Measurements from ENCODE around the gene FGFR1OP2.
A peak's percentile ranks its signal among the peaks of the same experiment; 100 is the strongest.
"Not testable (repeated sequence)": the region's sequence is repeated elsewhere in the genome, so short reads cannot be mapped to it uniquely, and the experiment has no call there.

FGFR1OP2 gene

DNA sequence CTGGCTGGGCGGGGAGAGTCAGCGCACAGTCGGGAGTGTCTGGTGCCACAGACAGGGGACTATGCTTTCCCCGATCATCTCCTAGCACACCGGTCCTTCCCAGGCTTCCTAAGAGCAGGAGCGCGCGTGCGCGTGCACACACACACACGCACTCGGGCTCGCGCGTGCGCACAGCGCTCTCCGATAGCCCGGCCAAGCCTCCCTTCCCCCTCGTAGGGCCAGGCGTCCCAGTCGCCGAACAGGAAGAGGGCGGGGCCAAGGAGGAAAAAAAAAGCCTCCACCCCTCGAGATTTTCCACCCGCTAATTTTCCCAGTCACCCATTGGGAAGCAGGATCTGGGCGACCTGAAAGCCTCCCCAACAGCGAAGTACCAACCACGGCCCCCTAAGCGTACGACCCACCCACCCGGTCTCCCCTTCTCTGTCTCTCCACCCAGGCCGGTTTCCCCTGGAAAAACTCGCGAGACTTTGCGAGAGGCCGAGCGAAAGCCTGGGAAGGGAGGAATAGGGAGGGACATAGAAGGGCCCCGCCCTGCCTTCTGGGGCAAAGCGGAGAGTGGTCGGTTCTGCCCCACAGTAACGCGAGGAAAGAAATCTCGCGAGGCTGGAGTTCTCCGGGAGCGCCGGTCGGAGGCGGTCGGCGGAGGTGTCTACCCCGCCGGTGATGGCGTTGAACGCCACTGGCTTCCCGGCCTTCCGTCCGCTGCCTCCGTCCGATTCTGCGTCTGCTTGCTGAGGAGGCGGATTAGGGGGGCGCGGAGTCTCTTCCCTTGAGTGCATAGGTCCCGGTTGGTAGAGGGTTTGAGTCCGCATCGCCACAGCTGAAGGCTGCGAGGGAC, at the start of gene FGFR1OP2, which contains the start of gene INTS13:
Gene FGFR1OP2, plus strand, starts transcription at position 608 of the 838 bp plus-strand sequence. CDS start 15,689 bp downstream, outside the sequence.
Gene INTS13, minus strand, starts transcription at position 119 of the 838 bp plus-strand sequence. CDS start 1,178 bp downstream, outside the sequence.
- DNase-seq: peak; percentile 98

DNA sequence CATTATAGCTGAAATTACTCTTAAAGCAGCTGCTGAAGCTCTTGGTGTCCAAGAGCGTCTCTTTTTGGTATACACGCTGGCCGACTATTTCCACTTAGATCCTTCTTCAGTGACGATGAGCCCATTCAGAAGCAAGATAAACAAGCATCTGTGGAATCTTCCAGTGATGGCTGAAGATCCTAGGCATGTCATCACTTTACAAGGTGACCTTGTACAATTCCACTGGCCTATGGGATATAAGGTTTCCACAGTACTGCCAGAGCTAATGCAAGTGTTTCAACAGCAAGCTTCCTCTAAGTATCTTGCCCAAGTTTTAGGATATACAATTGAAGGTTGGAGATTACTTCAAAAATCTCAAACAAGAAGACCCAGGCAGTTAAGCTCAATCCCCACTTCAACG, 47.5 kb upstream of the FGFR1OP2 start:
- no peak for DNase-seq

DNA sequence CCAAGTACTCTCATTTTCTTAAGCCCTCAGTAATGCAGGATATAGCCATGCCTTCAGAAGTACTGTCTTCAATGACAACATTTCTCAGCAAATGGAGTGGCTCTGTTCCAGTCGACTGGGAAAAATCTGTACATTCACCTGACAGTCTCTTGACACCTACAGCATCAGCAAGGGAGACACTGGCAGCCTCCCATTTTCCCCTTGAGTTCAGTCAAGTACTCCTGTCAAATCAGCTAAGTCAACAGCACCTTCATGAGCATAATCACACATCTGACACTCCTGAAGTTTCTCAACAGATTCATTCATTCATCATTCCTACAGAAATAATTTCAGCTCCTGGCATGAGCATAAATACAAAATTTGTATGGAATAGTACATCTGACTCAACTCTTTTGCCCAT, 46.6 kb upstream of the FGFR1OP2 start:
- no peak for DNase-seq

DNA sequence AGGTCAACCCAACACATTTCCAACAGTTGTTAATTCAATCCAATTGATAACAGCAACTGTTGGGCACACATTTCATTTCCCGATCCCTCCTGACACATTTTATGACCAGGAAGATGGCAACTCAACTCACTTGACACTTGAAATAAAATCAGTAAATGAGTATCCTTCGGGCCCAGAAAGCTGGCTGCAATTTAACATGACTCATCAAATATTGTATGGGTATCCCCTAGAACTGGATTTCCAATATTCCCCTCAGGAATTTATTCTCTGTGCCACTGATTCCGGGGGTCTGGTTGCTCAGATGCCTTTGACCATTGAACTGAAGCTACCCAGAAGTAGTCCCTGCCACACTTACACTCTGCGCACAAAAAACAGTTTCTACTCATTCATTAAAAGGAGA, 42.6 kb upstream of the FGFR1OP2 start:
- no peak for DNase-seq

DNA sequence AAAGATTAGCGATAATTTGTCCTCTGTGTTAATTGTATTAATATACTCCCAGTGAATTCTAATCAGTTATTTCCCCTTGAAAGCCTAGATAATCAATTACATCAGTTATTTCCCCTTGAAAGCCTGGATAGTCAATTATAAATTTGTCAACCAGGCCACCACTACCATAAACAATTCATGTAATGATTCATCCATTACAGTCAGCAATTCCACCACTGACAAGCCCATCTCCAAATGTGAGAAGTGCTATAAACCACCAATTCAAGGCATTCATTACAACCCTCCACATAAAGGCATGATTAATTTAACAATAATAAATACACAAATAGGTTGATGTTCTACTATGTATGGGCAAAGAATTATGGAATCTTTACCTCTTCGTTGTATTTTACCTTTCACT, 41.4 kb upstream of the FGFR1OP2 start:
- no peak for DNase-seq

DNA sequence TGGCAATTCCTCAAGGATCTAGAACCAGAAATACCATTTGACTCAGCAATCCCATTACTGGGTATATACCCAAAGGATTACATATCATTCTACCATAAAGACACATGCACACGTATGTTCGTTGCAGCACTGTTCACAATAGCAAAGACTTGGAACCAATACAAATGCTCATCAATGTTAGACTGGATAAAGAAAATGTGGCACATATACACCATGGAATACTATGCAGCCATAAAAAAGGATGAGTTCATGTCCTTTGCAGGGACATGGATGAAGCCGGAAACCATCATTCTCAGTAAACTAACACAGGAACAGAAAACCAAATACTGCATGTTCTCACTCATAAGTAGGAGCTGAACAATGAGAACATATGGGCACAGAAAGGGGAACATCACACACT, 34.9 kb upstream of the FGFR1OP2 start:
- DNase-seq: not testable (repeated sequence)

DNA sequence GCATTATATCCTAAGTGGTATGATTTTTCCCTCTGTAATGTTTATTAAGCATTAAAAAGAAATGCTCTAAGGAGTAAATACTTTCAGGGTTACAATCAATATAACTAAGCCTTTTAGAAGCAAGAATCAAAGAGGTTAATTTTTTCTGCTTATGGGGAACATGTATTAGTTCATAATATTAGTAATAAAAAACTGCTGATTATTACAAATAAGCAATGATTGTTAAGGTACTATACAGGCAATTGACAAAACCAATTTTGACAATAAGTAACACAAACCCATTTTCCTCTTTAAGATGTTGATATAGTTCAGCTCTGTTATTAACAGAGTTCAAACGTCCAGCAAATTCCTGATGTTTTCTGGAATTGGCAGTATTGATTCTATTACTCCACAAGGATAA, 32.2 kb upstream of the FGFR1OP2 start:
- DNase-seq: no peak

DNA sequence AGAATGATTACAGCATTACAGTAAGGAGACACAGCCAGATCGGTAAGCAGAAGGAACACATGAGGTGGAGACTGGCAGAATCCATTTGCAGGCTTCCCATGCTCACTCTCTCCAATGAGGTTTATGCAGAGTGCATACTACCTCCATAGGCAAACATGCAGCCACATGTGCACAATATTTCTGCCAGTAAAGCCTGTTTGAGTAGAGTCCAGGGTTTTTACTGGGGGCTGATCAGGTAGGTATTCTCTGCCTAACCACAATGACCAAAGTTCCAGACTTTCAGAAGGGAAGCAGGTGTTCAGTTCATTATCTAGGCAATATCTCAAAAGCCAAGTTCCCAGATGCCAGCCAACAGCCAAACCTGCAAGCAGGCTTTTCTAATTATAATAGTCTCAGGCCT, 31.6 kb upstream of the FGFR1OP2 start:
- DNase-seq: peak; percentile 67

DNA sequence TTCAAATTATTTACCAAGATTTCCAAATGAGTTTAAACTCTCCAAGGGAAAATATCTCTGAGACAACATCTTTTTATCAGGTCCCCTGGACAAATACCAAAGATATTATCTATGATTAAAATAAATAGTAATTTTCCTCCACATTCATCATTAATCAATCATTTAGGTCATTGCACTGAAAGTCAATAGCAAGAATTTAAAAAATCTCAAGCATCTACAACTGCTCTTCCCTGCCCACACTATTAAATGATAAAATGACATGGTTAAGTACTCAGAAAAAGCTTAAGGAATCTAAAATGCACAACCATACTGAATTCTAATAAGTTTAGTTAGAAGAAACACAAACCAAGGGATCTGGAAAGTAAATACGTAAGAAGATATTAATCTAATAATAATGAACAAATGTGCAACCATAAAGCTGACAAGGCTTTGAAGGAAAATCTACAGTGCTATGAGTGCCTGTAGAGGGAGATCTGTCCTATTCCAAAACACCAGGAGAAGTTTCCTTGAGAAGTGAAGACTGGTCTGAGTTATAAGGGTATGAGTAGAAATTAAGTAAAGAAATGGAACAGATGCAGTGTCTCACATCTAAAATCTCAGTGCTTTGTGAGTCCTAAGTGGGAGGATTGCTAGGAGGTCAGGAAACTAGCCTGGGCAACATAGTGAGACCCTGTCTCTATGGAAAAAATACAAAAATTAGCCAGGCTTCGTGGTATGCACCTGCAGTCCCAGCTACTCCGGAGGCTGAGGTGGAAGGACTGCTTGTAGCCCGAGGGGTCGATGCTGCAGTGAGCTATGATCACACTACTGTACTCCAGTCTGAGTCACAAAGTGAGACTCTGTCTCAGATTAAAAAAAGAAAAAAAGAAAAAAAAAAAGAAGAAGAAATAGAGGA, 19.7 kb upstream of the FGFR1OP2 start:
- no peak for DNase-seq

DNA sequence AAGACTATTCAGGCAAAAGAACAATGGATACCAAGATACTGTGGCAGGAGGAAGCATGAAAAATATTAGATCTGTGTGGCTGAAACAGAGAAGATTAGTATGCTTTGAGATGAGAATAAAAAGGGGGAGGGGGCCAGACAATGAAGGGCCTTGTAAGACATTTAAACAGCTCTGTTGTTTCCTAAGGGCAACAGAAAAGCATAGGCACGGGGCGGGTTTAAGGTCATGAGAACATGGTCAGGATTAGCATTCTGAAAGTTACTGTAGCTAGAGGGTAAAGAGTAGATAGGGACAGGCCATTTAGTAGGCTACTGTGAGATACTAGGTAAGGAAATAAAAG, 19.1 kb upstream of the FGFR1OP2 start:
- DNase-seq: no peak

DNA sequence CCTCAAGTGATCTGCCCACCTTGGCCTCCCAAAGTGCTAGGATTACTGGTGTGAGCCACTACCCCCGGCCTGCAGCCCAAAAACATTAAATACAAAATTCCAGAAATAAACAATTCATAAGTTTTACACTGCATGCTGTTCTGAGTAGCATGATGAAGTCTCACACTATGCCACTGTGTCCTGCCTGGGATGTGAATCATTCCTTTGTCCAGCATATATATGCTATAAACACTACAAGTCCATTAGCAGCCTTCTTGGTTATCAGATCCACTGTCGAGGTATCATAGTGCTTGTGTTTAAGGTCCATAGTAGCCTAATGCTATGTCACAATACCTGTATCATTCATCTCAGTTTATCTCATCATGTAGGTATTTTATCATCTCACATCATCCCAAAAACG, 16.4 kb upstream of the FGFR1OP2 start:
- no peak for DNase-seq

DNA sequence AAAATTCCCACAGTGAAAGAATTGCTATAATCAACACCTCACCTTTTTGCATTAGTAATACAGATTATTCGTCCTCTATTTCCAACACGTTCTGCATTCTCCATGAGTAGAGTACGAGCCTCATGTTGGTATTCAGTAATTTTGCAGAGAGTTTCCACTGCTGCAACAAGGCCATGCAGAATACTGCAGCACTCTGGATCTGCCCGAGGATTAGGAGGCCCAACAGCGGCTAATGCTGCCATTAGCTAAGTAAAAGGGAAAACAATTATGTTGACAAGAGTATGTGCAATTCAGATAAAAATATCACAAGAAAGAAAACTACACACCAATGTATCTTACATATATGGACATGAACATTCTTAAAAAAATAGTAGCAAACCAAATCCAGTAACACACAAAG, 9.6 kb upstream of the FGFR1OP2 start:
- no peak for DNase-seq

DNA sequence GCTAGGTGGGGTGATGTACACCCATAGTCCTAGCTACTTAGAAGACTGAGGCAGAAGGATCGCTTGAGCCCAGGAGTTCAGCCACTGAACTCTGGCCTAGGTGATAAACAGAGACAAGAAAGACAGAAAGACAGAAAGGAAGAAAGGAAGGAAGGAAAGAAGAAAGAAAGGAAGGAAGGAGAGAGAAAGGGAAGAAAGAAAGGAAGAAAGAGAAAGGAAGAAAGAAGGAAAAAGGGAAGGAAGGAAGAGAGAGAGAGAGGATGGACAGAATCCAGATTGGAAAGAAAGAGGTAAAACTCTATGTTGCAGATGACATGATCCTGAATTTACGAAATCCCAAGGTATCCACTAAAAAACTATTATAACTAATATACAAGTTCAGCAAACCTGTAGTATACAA, 8.7 kb upstream of the FGFR1OP2 start:
- no peak for DNase-seq

DNA sequence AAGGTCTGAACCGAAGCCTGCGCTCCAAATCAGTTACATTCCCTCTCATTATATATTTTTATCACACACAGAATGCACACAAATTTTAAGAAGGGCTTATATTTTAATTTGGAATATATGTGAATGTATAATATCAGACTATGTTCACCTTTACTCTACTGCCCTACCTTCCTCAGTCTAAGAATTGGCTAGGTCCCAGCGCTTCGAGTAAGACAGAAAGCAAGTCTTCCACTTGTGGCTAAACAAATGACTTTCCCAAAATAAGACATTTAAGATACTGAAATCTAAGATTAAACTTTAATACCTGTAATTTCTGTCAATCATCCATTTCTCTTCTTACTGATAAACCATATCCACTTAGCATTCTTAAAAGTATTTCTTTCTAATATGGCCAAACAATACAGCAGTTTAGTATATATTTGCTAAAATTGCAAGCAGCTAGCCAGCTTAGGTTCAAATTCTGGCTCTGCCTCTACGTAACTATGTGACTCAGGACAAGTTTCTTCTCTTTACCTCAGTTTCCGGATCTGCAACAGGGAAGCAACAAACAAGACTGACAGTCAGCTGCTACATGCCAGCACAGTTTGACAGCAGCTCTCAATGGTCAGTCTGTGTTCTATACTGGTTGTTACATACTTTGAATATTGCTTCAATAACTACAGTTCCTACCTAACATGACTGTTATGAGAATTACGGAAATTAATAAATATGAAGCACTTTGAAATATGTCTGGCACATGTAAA, 2.5 kb upstream of the FGFR1OP2 start:
- no peak for DNase-seq

DNA sequence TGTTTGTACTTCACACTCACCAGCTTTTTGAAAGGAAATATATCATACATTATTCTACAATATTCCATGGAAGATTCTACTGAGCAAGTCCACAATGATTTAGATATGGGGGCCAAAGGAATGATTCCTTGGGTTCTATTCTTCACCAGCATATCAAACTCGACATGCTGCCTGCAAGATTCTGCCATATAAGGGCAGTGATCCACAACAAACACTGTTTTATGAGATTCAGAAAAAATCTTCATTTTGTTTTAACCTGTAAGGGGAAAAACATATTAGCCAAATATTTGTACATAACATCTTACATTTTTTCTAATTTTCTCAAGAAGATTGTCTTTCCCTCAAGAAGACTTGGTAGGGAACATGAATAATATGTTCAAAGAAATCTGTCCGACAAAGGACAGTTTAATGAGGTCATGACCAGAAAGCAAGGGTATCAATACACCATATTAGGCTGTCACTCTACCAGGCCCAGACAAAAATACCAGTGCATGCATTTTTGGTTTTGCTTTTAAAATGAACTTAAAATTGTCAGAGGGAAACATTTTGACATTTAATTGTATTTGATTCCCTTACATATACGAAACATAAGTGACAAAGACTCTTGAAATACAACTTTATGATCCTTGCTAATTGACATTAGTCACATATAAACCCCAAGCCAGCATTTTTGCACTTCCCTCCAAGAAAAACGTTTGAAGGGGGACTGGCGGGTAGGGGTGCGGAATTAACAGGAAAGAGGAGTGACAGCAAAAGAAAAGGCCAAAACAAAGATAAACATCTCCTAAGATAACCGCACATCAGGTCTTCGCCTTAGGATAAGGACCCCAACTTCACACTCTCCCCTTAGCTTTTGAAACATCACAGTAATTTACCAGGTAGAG, 1.5 kb upstream of the FGFR1OP2 start:
- DNase-seq: no peak

DNA sequence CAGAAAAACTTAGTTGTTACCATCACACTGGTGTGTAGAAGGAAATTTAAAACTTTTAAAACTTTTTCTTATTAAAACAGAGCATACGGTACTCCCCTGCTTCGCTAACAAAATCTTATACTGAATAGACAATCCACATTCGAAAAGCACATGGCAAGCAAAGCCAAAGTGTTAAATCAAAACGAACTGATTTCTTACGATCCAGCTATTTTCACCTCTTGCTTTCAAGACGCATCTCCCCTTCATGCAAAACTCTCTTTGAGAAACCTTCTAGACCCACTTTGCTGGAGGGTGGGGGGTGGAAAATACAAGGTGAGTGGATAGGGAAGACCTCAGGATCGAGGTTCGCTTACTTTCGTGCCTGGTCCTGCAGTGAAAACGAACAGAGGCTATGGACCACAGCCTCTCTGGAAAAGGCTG, 817 bp upstream of the FGFR1OP2 start:
- no peak for DNase-seq

DNA sequence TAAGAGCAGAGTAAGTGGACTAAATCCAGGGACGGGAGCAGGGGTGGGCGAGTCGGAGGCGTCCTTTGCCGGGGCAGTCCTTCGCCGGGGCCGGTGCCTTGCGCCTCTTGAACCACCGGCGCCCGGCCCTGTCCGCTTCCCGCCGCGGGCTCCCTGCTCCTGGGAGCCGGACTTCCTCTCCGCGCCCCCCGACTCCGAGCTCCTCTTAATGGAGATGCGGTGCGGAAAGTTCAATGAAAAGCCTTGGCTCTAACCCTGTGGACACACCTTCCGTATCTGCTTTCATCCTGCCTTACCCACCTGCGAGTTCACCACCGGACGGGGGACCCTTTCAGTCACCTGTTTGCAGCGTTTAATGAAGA, 412 bp downstream of the FGFR1OP2 start:
- peak; percentile 26 for DNase-seq

DNA sequence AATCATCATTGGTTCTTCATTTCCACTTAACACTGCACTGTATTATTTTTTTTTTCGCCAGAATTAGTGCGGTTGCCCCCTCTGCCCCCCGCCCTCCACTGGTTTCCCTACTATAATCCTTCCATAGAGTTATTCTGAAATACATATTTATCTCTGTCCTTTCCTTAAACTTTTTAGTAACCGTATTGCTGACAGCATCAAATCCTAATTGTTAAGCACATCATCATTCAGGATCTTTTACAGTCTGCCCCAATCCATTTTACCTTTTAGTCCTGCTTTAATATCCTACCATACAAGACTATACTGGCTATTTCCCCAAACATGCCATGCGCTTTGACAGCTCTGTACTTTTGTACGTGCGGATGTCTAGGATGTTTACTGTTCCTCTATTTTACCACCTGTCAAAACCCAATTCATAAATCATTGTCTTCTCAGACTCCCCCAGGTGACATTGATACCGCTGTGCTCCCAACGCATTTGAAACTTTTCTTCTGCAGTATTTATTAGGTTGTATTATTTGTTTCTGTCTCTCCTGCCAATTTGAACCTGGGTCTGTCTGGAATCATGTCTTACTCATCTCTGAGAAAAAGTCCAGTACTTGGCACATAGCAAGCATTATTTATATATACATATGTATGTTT, 1.0 kb downstream of the FGFR1OP2 start:
- no peak for DNase-seq

DNA sequence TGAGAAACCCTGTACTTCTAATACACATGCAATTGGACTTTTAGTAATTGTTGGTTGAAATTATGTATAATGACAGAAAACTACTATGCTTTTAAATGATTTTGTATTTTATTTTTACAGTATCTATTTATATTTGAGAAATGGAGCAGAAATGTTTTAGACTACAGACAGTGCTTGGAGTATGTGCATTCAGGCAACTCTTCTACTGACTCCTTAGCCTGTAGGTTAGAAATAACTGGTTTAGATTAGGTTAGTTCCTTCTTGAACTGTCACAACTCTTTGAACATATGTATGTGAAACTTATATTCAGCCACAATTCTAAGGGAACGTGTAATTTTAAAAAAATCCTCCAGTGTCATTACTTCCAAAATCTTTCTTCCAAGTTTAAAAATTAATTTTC, 1.7 kb downstream of the FGFR1OP2 start:
- no peak for DNase-seq

DNA sequence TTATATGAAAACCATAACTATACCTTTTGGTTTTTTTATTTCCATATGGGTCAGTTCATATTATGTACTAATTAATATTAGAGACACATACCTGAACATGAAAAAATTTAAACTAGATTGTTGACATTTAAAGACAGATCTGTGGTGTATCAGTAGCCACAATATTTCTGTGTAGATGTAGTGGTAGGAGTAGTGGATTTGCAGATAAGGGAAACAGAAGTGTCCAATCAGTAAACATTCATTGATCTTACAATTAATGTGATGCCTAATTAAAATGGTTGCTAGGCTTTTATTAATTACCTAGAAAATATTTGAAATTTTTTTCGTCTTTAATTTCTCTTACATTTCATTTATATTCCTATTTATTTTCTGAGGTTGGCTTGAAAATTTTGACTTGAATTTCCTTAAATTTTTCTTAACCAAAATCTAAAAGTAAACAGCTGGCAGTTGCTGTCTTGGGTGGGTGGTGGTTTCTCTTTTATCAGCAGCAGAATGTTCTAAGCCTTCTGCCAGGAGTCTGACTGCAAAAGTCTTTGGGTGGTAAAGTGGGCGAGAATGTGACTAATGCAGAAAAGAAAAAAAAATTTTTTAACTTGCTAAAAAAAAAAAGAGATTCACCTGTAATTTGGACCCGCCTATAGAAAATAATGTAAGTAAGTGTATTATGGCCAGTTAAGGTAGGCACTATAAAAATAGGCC, 2.4 kb downstream of the FGFR1OP2 start:
- no peak for DNase-seq

DNA sequence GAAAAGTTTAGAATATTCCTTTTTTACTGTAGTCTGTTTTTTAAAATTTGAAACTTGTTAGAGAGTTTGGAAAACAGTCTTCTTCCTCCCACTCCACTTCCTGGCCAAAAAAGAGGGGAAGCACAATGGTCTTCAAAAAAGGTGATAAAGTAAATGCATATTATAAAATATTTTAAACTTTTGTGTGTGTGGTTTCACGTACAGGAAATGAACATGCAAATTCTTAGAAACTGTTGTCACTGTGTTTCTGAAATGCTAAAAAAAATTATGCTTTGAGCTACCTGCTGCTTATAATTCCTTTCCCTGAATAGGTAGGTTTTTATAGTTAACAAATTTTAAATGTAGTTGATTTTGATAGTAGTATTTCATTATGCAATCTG, 2.9 kb downstream of the FGFR1OP2 start:
- DNase-seq: no peak
